GM12873 (cell line): Measurements from ENCODE around the gene PLEKHA8.

ENCODE experiments used
- TF ChIP-seq, protein P1 (sequence below): IDR thresholded peaks from 2 replicates; pipeline ENCODE4 v1.5.1; 2012; ENCODE audit warnings: low read depth, mild to moderate bottlenecking, moderate library complexity, low read length, control low read depth; ENCODE audit not compliant: insufficient read depth; ENCODE audit errors: missing control alignments

Gene PLEKHA8

DNA sequence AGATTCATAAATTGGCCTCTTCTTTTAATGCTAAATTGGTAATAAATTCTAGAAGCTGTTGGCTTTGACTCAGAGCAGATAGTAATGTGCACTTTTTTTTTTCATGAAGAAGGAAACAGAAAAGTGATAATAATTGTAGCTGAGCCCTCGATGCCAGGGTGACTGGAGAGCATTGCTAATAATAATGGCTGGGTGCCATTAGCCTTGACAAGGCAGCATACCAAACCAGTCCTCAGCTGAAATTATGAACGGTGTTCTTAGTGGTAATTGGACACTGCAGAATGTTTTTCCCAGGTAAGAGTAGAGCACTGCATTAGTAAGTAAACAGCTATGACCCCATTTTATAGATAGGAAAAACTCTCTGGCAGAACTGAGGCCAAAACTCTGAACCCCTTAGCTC lies 18.9 kb downstream of the PLEKHA8 start:
- TF ChIP-seq, protein P1, sequence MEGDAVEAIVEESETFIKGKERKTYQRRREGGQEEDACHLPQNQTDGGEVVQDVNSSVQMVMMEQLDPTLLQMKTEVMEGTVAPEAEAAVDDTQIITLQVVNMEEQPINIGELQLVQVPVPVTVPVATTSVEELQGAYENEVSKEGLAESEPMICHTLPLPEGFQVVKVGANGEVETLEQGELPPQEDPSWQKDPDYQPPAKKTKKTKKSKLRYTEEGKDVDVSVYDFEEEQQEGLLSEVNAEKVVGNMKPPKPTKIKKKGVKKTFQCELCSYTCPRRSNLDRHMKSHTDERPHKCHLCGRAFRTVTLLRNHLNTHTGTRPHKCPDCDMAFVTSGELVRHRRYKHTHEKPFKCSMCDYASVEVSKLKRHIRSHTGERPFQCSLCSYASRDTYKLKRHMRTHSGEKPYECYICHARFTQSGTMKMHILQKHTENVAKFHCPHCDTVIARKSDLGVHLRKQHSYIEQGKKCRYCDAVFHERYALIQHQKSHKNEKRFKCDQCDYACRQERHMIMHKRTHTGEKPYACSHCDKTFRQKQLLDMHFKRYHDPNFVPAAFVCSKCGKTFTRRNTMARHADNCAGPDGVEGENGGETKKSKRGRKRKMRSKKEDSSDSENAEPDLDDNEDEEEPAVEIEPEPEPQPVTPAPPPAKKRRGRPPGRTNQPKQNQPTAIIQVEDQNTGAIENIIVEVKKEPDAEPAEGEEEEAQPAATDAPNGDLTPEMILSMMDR: no peak

DNA sequence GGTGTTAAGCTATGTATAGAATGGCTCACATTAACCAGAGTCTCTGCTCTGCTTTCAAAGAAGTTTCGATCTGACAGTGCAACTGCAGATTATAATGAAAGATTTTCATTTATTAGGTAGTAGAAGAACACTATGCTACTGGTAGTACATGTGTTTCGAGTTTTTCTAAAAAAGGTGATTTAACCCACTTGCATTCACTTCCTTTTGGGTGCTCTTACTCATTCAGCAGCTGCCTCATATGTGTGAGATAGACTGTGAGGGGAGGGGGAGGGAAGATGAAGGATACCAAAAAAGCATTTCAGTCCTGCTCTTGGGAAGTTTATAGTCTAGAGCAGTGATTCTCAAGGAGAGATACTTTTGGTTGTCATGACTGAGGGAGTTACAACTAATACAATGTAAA lies 20.4 kb downstream of the PLEKHA8 start:
- TF ChIP-seq, protein P1: no peak

DNA sequence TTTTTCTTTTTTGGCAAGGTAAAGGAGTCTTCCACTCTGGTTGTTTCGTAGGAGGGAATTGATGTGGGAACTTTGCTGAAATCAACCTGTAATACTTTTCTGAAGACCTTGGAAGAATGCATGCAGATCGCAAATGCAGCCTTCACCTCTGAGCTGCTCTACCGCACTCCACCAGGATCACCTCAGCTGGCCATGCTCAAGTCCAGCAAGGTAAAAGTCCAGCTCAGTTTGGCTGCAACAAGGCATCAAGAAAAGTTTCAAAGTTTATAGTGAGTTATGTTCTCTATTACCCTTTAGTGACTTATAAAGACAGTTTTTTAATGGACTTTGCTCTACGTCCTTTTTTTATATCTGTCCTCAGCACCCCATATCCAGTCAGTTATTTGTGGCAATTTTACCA lies 21.0 kb downstream of the PLEKHA8 start:
- TF ChIP-seq, protein P1: no peak

DNA sequence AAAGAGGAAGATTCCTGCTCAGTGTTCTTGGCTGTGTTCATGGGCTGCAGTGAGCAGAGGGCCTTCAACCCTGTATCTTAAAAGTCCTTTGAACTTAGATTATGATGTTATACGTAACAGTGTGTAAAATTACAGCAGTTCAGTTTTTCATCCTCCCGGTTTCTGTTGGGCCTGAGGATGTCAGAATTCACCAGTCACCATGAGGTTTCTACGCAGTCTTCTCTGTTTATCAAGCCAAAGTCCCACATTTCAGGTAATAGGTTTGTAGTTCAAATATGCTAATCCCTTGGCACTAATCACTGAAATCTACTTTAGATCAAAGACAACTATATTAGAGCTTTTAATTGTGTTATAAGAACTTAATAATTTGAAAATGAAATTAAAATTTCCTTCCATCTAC lies 24.9 kb downstream of the PLEKHA8 start:
- TF ChIP-seq, protein P1: no peak

DNA sequence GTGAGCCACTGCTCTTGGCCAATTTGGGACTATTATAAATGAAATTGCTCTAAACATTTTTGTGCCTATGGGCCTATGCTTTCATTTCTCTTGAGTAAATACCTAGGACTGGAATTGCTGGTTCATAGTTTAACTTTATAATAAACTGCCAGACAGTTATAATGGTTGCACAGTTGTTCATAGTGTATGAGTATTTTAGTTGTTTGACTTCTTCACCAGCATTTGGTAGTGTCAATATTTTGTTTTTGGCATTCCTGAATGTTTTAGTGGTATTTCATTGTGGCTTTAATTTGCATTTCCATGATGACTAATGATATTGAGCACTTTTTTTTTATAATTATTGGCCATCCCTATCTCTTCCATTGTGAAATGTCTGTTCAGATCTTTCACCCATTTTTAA lies 29.5 kb downstream of the PLEKHA8 start:
- TF ChIP-seq, protein P1: no peak

DNA sequence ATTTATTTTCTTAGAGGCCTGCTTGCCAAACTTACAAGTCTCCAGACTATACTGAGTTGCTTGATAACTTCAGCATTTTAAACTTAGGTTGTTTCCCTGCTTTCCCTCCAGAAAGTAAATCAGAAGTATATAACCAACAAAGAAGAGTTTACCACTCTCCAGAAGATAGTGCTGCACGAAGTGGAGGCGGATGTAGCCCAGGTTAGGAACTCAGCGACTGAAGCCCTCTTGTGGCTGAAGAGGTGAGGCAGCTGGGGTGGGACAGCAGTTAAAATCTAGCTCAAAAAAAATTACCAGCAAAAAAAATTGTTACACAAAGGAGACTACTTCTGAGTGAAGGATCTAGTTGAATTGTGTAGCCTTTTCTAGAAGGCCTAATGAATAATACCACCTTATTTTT lies 33.6 kb downstream of the PLEKHA8 start:
- TF ChIP-seq, protein P1: peak; percentile 56

DNA sequence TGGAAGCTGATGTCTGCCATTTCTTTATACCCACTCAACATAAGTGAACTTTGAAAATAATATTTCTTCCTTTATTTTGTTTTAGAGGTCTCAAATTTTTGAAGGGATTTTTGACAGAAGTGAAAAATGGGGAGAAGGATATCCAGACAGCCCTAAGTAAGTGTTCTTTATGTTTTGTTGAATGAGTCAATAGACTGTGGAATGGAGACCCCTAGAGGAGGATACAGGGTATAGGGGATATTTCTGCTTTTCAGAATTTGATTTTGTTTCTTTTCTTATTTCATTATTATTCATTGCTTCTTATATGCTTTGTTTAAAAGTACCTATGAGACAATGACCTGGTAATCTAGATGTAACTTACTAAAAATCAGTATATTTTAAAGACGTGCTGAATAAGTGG lies 34.4 kb downstream of the PLEKHA8 start:
- TF ChIP-seq, protein P1: peak; percentile 65
